HG03097 (cell line): ENCODE measurements around the gene DDX39B.
A peak's percentile ranks its signal among the peaks of the same experiment; 100 is the strongest.
"Not testable (repeated sequence)": the region's sequence is repeated elsewhere in the genome, so short reads cannot be mapped to it uniquely, and the experiment has no call there.

ENCODE experiments used
- ATAC-seq: cut with Tn5 transposase; IDR thresholded peaks from one replicate; pipeline ENCODE4 v1.9.1; 2021; ENCODE audit not compliant: unreplicated experiment, low FRiP score

DDX39B gene

GRCh38 chr6:31541658-31542521 is at the start of gene DDX39B:
Gene DDX39B, minus strand, starts transcription at chr6:31542003. Its CDS starts 1,471 bp downstream, at chr6:31540532.
- peak; percentile 58 for ATAC-seq

GRCh38 chr6:31590691-31591090 is 48.9 kb upstream of the DDX39B start:
- not testable (repeated sequence) for ATAC-seq

DNA sequence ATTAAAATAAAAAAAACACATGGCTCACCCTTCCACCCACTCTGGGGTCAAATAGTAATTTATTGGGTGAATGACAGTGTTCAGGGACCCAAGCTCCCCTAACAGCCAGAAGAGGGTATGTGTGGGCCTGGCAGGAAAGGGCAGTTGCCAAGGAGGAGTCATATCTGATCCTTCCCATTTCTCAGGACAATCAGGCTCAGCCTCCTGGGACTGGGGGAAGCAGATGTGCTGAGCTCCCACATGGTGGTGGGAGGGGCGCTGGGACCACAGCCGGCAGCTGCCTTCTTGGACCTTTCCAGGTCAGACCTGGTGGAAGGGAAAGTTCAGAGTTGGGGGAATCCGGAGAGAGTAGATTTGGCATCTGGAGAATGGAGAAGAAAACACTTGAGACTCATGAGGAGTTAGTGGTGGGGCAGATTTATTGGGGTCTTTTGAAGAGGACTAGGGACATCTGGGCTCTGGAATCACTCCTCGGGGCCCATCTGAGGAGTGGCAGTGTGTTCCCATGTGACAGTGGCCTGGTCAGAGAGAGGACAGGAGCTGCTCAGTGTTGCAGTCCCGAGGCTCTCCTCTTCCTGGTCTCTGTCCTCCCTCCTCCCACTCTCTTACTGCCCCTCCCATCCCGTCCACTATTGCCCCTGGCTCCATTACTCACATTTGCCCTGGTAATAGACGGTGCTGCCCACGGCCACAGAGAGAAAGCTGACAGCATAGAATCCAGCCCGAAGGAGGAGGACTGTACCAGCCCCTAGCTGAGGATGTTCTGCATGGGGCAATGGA is 47.3 kb upstream of the DDX39B start:
- no peak for ATAC-seq

DNA sequence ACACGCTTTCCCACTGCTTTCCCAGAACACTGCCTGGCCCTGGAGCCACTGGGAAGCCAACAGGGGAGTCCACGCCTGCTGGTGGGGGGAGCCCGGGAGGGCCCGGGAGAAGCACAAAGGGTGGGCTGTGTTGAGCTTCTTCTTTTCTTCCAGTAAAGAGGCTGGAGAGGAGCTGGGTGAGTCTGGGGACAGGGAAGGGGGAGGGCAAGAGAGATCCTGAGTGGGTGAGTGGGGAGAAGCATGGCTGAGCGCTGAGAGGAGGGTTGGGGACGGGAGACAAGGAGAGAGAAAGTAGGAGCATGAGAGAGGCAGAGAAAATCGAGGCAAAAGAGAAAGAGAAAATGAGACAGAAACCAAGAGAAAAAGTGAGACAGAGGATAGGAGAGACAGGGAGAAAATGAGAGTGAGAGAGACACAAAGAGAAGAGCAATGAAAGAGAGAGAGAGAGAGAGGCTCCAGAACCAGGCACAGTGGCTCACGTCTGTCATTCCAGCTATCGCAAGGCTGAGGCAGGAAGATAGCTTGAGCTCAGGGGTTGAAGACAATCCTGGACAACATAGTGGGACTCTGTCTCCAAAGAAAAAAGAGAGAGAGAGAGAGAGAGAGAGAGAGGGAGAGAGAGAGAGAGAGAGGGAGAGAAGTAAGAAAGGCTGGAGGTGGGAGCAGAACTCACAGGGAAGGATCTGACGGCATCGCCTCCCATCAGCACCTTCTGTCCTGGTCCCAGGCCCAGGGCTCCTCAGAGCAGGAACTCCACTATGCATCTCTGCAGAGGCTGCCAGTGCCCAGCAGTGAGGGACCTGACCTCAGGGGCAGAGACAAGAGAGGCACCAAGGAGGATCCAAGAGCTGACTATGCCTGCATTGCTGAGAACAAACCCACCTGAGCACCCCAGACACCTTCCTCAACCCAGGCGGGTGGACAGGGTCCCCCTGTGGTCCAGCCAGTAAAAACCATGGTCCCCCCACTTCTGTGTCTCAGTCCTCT is 46.3 kb upstream of the DDX39B start:
- ATAC-seq: no peak

- ATAC-seq: no peak
Measured at GRCh38 chr6:31586599-31587281, 44.9 kb upstream of the DDX39B start.

DNA sequence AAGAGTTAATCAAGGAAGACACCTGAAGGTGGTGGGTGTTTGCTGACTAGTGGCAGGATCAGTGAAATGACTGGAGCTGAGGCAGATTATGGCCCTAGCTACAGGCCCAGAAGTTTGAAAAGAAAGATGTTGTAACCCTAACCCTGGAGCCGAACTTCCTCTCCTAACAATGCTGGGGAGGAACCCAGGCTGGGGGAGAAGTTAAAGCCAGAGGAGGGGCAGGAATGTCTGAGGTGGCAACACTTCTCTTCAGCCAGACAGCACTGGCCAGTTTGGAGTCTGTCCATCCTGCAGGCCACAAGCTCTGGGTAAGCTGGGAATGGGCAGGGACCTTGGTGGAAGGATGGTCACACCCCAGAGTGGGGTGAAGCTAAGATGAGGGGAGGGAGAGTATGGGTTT is 44.2 kb upstream of the DDX39B start, which contains the start of gene LST1:
TSS of gene LST1 (plus strand) at position 270 of the 400 bp plus-strand sequence. CDS start 1,023 bp downstream, outside the sequence.
- no peak for ATAC-seq

DNA sequence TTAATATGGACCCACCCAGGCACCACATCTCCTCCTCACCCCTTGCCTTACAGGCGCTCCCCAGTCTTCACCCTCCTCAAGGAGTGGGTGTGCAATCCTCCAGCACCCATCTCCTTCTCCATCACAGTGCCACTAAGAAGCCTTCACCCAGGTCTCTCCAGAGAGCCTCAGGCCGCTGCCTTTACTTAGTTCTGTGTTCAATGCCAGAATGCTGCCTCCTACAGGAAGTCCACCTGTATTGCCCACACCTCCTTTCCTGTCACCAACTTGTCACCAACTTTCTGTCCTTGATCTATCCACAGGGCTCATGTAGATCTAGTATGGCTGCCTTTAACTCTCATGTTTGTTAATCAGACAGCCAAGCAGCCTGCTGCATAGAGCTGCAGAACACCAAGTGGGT is 43.7 kb upstream of the DDX39B start:
- no peak for ATAC-seq

DNA sequence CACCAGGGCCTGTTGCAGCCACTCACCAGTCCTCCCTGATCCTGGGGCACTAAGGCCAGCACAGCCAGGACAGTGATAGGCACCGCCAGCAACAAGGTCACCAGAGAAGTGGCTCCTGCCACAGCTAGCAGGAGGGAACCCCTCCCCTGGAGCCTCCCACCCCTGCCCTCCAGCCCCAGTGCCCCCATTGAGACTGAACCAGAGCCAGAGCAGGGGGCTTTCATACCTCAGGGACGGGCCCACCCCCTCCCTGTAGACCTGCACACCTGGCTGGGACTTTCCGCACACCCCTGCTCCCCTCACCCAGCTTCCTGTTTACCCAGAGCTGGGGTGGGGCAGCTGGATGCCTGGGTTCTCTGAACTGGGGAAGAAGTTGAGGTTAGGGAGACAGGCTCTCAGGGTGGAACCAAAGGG is 40.4 kb upstream of the DDX39B start, which contains the start of gene LTB:
TSS of gene LTB (minus strand) at position 195 of the 414 bp plus-strand sequence. CDS start at position 188, 7 bp downstream.
- ATAC-seq: no peak

DNA sequence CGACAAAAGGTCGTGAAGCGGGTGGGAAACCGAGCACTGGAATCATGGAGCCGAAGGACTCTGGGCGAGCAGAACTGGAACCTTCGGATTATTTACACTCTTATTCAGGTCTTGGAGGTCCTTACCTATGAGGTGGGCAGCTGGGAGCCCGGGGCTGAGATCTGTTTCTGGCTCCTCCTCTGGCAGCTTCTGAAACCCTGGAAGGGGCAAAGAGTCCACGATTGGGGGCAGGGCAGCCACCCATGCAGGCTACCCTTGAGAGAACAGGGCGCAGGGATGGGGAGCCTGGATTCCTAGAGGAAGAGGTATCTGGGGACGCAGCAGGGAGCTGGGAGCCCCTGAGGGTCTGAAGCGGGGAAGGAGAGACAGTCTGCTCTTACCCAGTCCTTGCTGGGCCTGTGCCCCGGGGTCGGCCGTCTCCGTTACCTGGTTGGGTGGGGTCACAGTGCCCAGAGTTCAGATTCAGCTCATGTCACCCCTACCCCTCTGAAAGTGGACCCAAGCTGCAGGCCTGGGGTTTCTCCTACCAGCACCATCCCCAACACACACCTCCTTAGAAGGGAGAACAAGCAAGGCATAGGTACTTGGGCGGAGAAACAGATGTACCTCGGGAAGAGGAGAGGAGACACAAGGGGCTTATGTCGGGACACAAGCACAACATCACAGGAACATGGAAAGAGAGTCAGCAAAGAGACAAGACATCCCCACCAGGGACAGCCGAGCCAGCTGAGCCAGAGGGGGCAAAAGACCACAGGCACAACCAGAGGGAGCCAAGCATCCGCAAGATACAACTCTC is 39.8 kb upstream of the DDX39B start:
- no peak for ATAC-seq

- peak; percentile 58 for ATAC-seq
Measured at GRCh38 chr6:31580807-31581433, 39.1 kb upstream of the DDX39B start.

GRCh38 chr6:31580438-31580740 is 38.6 kb upstream of the DDX39B start:
- ATAC-seq: no peak

DNA sequence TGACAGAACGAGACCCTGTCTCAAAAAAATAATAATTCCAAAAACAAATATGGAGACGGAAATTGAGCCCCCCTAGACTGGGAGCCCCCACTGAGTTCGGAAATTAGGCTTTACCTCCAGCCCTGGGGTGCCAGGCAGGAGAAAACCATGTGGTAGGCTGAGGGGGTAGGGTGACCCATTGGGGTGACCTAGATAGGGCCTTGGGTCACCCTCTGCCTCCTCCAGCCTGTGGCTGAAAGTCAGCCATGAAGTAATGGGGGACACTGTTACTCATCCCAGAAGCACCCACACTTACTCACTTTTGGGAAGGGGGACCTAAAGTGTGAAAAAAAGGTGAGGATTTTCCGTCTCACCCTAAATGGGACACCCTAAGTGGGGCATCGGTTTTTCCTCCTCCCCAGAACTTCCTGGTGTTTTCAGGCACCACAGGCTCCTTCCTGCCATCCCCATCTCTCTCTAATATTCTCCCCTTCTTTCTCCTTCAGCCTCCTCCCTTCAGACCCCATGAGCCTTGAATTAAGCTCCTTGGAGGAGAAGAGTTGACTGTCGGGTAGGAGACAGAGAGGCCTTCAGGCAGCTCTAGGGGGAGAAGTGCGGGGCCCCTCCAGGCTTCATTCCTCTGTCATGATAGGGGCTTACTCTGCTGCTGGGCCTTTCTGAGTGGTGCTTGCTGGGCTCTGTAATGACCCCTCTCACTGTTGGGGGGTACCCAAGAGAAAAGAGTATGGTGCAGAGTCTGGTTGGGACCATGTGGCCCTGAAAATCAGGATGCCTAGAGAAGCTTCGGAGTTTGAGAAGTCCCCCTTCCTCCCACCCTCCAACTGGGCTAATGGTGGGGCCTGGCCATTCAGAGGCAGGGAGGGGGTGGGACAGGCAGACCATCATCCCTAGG is 38.0 kb upstream of the DDX39B start:
- ATAC-seq: no peak

DNA sequence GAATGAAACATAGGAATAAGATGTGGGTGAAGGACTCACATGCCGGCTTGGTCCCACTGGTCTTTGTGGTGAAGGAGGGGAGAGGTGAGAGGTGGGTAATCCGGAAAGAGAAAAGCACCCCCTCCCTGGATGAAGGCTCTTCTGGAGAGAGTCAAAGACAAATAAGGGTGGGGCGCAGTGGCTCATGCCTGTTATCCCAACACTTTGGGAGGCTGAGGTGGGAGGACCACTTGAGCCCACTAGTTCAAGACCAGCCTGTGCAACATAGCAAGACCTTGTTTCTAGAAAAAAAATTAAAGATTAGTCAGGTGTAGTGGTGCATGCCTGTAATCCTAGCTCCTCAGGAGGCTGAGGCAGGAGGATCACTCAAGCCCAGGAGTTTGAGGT is 37.3 kb upstream of the DDX39B start:
- no peak for ATAC-seq

- ATAC-seq: no peak
Measured at GRCh38 chr6:31578184-31579118, 36.6 kb upstream of the DDX39B start.

DNA sequence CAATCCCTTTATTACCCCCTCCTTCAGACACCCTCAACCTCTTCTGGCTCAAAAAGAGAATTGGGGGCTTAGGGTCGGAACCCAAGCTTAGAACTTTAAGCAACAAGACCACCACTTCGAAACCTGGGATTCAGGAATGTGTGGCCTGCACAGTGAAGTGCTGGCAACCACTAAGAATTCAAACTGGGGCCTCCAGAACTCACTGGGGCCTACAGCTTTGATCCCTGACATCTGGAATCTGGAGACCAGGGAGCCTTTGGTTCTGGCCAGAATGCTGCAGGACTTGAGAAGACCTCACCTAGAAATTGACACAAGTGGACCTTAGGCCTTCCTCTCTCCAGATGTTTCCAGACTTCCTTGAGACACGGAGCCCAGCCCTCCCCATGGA is 35.8 kb upstream of the DDX39B start:
- ATAC-seq: no peak

GRCh38 chr6:31576897-31577578 is 35.2 kb upstream of the DDX39B start:
- ATAC-seq: no peak
